H1 (cell line): ENCODE measurements around the gene ACTR6. TPM values are rescaled to one million over a fixed set of nuclear protein-coding genes. Genes with fewer than 3 reads are reported as not detected.

Experiments used
- CTCF ChIA-PET: fragments of 300-600 bp; sonication (Branson Sonifier 250); formaldehyde crosslinking; loops from one replicate; lab custom pipeline; 2021; ENCODE audit not compliant: partially characterized antibody; lab: Charles Lee
- POLR2A ChIA-PET: fragments of 300-600 bp; sonication (Branson Sonifier 250); formaldehyde crosslinking; loops from one replicate; lab custom pipeline; 2021; ENCODE audit warnings: inconsistent platforms; ENCODE audit not compliant: partially characterized antibody; lab: Charles Lee
- DNase-seq, 2 experiments: peaks; one replicate each; pipeline versions ENCODE4 v3.0.0 to v3.0.0-alpha.2; 2010 to 2022; ENCODE audit warnings: low spot score in 2 of 2, low read depth in 1 of 2, mixed read lengths in 1 of 2
- FAIRE-seq: peaks from 2 replicates; lab custom pipeline; 2011; peaks lifted over from hg19 to GRCh38; lab: Jason Lieb, UNC
- H2AFZ ChIP-seq: 2 replicates; pipeline ENCODE4 v1.8.1; 2012; ENCODE audit warnings: low read length, inconsistent platforms
- H2AK5ac ChIP-seq: 2 replicates; pipeline ENCODE4 v1.6.1; 2013; ENCODE audit warnings: low read depth, low read length
- H2BK120ac ChIP-seq: replicated peaks from 2 replicates; pipeline ENCODE3; 2013; ENCODE audit warnings: low read depth, low read length, inconsistent platforms
- H2BK12ac ChIP-seq: 2 replicates; pipeline ENCODE4 v1.6.1; 2013; ENCODE audit warnings: low read depth, low read length
- H2BK15ac ChIP-seq: 2 replicates; pipeline ENCODE4 v1.6.1; 2013; ENCODE audit warnings: low read length
- H2BK20ac ChIP-seq: 2 replicates; pipeline ENCODE4 v1.6.1; 2013; ENCODE audit warnings: low read length
- H2BK5ac ChIP-seq: 2 replicates; pipeline ENCODE4 v1.6.1; 2013; ENCODE audit warnings: low read depth, low read length
- H3K14ac ChIP-seq: 2 replicates; pipeline ENCODE4 v1.6.1; 2013; ENCODE audit warnings: inconsistent platforms; ENCODE audit not compliant: insufficient read length
- H3K18ac ChIP-seq: 2 replicates; pipeline ENCODE4 v1.6.1; 2013; ENCODE audit warnings: low read length; ENCODE audit errors: extremely low read depth
- H3K23ac ChIP-seq: 2 replicates; pipeline ENCODE4 v1.6.1; 2013; ENCODE audit warnings: inconsistent platforms; ENCODE audit not compliant: insufficient read length
- H3K23me2 ChIP-seq: 2 replicates; pipeline ENCODE4 v1.6.1; 2013; ENCODE audit warnings: low read depth, low read length
- H3K27ac ChIP-seq: 2 replicates; pipeline ENCODE4 v1.6.1; 2011; ENCODE audit warnings: low read depth, low read length, inconsistent platforms
- H3K27me3 ChIP-seq, 4 experiments: replicated peaks in 1 of 4; 1 replicate in 1 of 4; 2 replicates in 3 of 4; pipeline versions ENCODE4 v1.6.1 to v1.8.1; 2011 to 2013; ENCODE audit warnings: low read length in 3 of 4, mild to moderate bottlenecking in 3 of 4, inconsistent platforms in 2 of 4, mixed read lengths in 2 of 4, moderate library complexity in 1 of 4; ENCODE audit not compliant: control insufficient read depth in 3 of 4, insufficient read depth in 3 of 4; ENCODE audit errors: extremely low read depth in 1 of 4
- H3K36me3 ChIP-seq, 4 experiments: 2 replicates each; pipeline versions ENCODE4 v1.6.1 to v1.8.1; 2011 to 2013; ENCODE audit warnings: mild to moderate bottlenecking in 4 of 4, low read length in 3 of 4, moderate library complexity in 2 of 4, control low read depth in 1 of 4, inconsistent platforms in 1 of 4; ENCODE audit not compliant: insufficient read depth in 4 of 4, control insufficient read depth in 2 of 4
- H3K4ac ChIP-seq: replicated peaks from 2 replicates; pipeline ENCODE3; 2013; ENCODE audit warnings: low read length, low read depth, mixed read lengths, inconsistent platforms; ENCODE audit not compliant: insufficient read length
- H3K4me1 ChIP-seq, 4 experiments: replicated peaks in 1 of 4; 1 replicate in 1 of 4; 2 replicates in 3 of 4; pipeline versions ENCODE4 v1.6.1 to v1.8.1; 2011 to 2013; ENCODE audit warnings: low read length in 3 of 4, inconsistent platforms in 2 of 4, mixed read lengths in 1 of 4; ENCODE audit not compliant: insufficient read depth in 4 of 4, control insufficient read depth in 3 of 4
- H3K4me2 ChIP-seq, 2 experiments: 2 replicates each; pipeline versions ENCODE4 v1.6.1 to v1.8.1; 2011 to 2013; ENCODE audit warnings: low read depth in 2 of 2, low read length in 2 of 2, control low read depth in 1 of 2, inconsistent platforms in 1 of 2, mild to moderate bottlenecking in 1 of 2; ENCODE audit not compliant: insufficient read depth in 1 of 2
- H3K4me3 ChIP-seq, 4 experiments: fragments of 200-600, 300-600 bp in 1 of 4; sonication (generic), shearing (Covaris generic), sonication (Bioruptor Twin) in 1 of 4; 2 replicates each; pipeline versions ENCODE4 v1.5.1 to v1.8.1; 2011 to 2016; ENCODE audit warnings: low read length in 4 of 4, low read depth in 3 of 4, control low read depth in 2 of 4, inconsistent platforms in 2 of 4, mild to moderate bottlenecking in 2 of 4, mixed read lengths in 1 of 4, moderate library complexity in 1 of 4; ENCODE audit not compliant: insufficient read depth in 2 of 4; ENCODE audit errors: extremely low read depth in 1 of 4
- H3K56ac ChIP-seq: replicated peaks from 2 replicates; pipeline ENCODE3; 2013; ENCODE audit warnings: low read depth, mild to moderate bottlenecking, mixed read lengths, low read length, inconsistent platforms; ENCODE audit not compliant: insufficient read length
- H3K79me1 ChIP-seq: 2 replicates; pipeline ENCODE4 v1.6.1; 2013; ENCODE audit warnings: low read depth, low read length, control low read depth
- H3K79me2 ChIP-seq, 2 experiments: 2 replicates each; pipeline versions ENCODE4 v1.6.1 to v1.8.1; 2012 to 2013; ENCODE audit warnings: low read length in 2 of 2, mild to moderate bottlenecking in 2 of 2, inconsistent platforms in 1 of 2; ENCODE audit not compliant: insufficient read depth in 2 of 2, control insufficient read depth in 1 of 2
- H3K9ac ChIP-seq, 4 experiments: replicated peaks in 1 of 4; 1 replicate in 1 of 4; 2 replicates in 3 of 4; pipeline versions ENCODE4 v1.6.1 to v1.8.1; 2011 to 2013; ENCODE audit warnings: low read depth in 3 of 4, low read length in 3 of 4, control low read depth in 2 of 4, mild to moderate bottlenecking in 2 of 4, moderate library complexity in 2 of 4, inconsistent platforms in 1 of 4; ENCODE audit errors: extremely low read depth in 1 of 4
- H3K9me3 ChIP-seq, 2 experiments: 2 replicates each; pipeline versions ENCODE4 v1.6.1 to v1.8.1; 2012 to 2013; ENCODE audit warnings: mild to moderate bottlenecking in 2 of 2, moderate library complexity in 2 of 2, control low read depth in 1 of 2, inconsistent platforms in 1 of 2, low read depth in 1 of 2, low read length in 1 of 2, mixed read lengths in 1 of 2; ENCODE audit not compliant: insufficient read depth in 2 of 2
- H4K20me1 ChIP-seq, 2 experiments: replicated peaks in 1 of 2; 2 replicates each; pipeline versions ENCODE3 to v1.8.1; 2011 to 2013; ENCODE audit warnings: inconsistent platforms in 2 of 2, low read length in 2 of 2, mild to moderate bottlenecking in 1 of 2; ENCODE audit not compliant: insufficient read depth in 2 of 2, control insufficient read depth in 1 of 2
- H4K5ac ChIP-seq: 2 replicates; pipeline ENCODE4 v1.6.1; 2013; ENCODE audit warnings: low read length, low read depth, mixed read lengths, inconsistent platforms; ENCODE audit not compliant: insufficient read length
- H4K8ac ChIP-seq: 2 replicates; pipeline ENCODE4 v1.8.0; 2013; ENCODE audit warnings: mild to moderate bottlenecking, moderate library complexity, low read length, inconsistent platforms; ENCODE audit not compliant: insufficient read depth; ENCODE audit errors: extremely low read depth
- H4K91ac ChIP-seq: replicated peaks from 2 replicates; pipeline ENCODE3; 2013; ENCODE audit warnings: low read length, mixed read lengths, inconsistent platforms; ENCODE audit not compliant: insufficient read length
- CBX5 ChIP-seq: fragments of 300-800, 300-1000 bp; sonication (generic); IDR thresholded peaks from 2 replicates; pipeline ENCODE4 v1.7.1; 2016; ENCODE audit warnings: antibody characterized with exemption, low read length, low read depth
- JUND ChIP-seq: IDR thresholded peaks from 2 replicates; pipeline ENCODE4 v1.6.1; 2011; ENCODE audit warnings: mild to moderate bottlenecking, improper control_type of control experiment, low read length
- KDM1A ChIP-seq: fragments of 200-600, 300-600 bp; sonication (generic); IDR thresholded peaks from 2 replicates; pipeline ENCODE4 v1.7.1; 2016; ENCODE audit warnings: mild to moderate bottlenecking, low read length, borderline replicate concordance
- KDM4A ChIP-seq: IDR thresholded peaks from one replicate; pipeline ENCODE4 v1.7.1; 2012; ENCODE audit warnings: low read depth, mild to moderate bottlenecking, moderate library complexity, low read length, inconsistent platforms; ENCODE audit not compliant: severe bottlenecking
- KDM5A ChIP-seq: fragments of 200-600 bp; IDR thresholded peaks from 2 replicates; pipeline ENCODE4 v1.7.1; 2012; ENCODE audit warnings: mild to moderate bottlenecking, low read length, inconsistent platforms, mixed read lengths
- SP1 ChIP-seq: IDR thresholded peaks from 2 replicates; pipeline ENCODE4 v1.6.1; 2011; ENCODE audit warnings: low read depth, low read length
- WGBS, 2 experiments: shearing (Covaris generic) in 1 of 2; methylation state at CpG; one replicate each; pipeline versions ENCODE4 v1.1.6 to v1.1.7; 2013 to 2015; ENCODE audit warnings: low lambda C conversion rate in 2 of 2, mixed read lengths in 2 of 2, inconsistent platforms in 1 of 2, low coverage in 1 of 2, missing lambda C conversion rate in 1 of 2; ENCODE audit not compliant: insufficient replicate concordance in 2 of 2, insufficient coverage in 1 of 2, insufficient read length in 1 of 2; ENCODE audit errors: extremely low coverage in 1 of 2, missing lambda C conversion rate in 1 of 2; 5-methylcytosine and 5-hydroxymethylcytosine counted together
- polyA plus RNA-seq, 7 experiments: library from polyadenylated mRNA; depleted of rRNA in 3 of 7; stranded (reverse) in 5 of 7; unstranded in 2 of 7; fragments of >200 nt in 5 of 7; fragments of 200-250 nt in 2 of 7; gene quantifications; 1 replicate in 5 of 7; 2 replicates in 1 of 7; 4 replicates in 1 of 7; pipeline versions ENCODE4 v1.2.1 to v1.2.3, GENCODE V29; 2011 to 2013; ENCODE audit warnings: missing spikeins in 2 of 7, mixed read lengths in 2 of 7
- total RNA-seq: library from RNA; stranded (reverse); fragmentation: NEBNext Ultra II Directional; extraction: Animal tissue kit (Norgen Biotek cat#: 25700); gene quantifications from 2 replicates; pipeline ENCODE4 v1.2.1, GENCODE V29; 2021
- TF ChIP-seq, protein P1 (sequence below): IDR thresholded peaks from 2 replicates; pipeline ENCODE4 v1.6.1; 2012; ENCODE audit warnings: inconsistent platforms

The ACTR6 gene
- total and polyA plus RNA-seq, 2 of the 8 experiments (the other 6 are each of a cell fraction or from before 2014, with no cell fraction given): 10.2 to 36.8 TPM

DNA sequence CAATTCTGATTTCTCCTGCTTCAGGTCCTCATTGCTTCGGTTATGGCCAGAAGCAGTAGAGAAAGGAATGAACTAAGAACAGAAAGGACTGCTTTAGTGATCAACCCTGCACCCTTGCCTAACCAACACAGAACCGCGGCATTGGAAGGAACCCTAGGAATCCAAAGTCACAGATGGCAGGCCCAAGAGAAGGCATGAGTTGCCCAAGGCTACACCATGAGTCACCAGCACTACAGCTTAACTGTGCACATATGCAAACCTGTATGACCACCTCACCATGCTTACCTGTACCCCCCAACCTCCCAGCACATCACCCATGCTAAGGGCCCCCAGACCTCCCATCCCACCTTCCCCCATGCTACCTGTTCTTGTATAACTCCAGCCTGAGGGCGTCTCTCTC lies 32.1 kb upstream of the ACTR6 start:
- H3K27ac ChIP-seq: no peak overlapping the region; the same call in 1 of the 2 replicates
- H3K9ac ChIP-seq: no peak overlapping the region
- DNase-seq (no peak), FAIRE-seq (no peak)
- no peak overlapping the region for H4K91ac ChIP-seq
- no peaks in the 10 kb centered on the region for H3K27me3 ChIP-seq
- no peak overlapping the region; the same call in 1 of the 2 replicates for H2BK5ac ChIP-seq
- H4K20me1 ChIP-seq: no peaks in the 10 kb centered on the region
- H3K14ac ChIP-seq: no peak overlapping the region
- no peak overlapping the region for H2AFZ ChIP-seq
- POLR2A ChIA-PET: interaction anchor here (1.1 to 1.3 kb wide), 2 partner anchors 10 to 11 kb away, joined by 3 to 4 read pairs; no protein-coding TSS in a partner anchor
- H2AK5ac ChIP-seq: 0 out of 2 replicates have a peak overlapping the region, but pooled peaks have one; percentile 13
- no peak overlapping the region for H3K56ac ChIP-seq
- TF ChIP-seq CBX5 (no peak), KDM4A (no peak), JUND (no peak), KDM1A (no peak), SP1 (no peak), KDM5A (no peak)
- TF ChIP-seq, protein P1, sequence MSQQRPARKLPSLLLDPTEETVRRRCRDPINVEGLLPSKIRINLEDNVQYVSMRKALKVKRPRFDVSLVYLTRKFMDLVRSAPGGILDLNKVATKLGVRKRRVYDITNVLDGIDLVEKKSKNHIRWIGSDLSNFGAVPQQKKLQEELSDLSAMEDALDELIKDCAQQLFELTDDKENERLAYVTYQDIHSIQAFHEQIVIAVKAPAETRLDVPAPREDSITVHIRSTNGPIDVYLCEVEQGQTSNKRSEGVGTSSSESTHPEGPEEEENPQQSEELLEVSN: no peak
- no peak overlapping the region for H2BK120ac ChIP-seq
- no peaks in the 10 kb centered on the region for H3K79me1 ChIP-seq
- no peak overlapping the region for H4K8ac ChIP-seq
- H3K79me2 ChIP-seq: no peaks in the 10 kb centered on the region
- 97% methylated on average over 4 of the region's 4 CpGs; no CpG with 5 or more reads in 1 of the 2 experiments for WGBS, 2 experiments
- peaks cover 0 to 17% (median 2%) of the 10 kb centered on the region in 4 experiments; a peak in 4 of 8 replicates for H3K36me3 ChIP-seq
- CTCF ChIA-PET: interaction anchor here (0.8 to 7.6 kb wide), 6 partner anchors 10 to 33 kb away, joined by 3 to 41 read pairs (median 6); partner anchors contain the start of gene ACTR6
- 0 out of 2 replicates have a peak overlapping the region, but pooled peaks have one; percentile 18 for H2BK20ac ChIP-seq
- no peaks in the 10 kb centered on the region for H3K23me2 ChIP-seq
- no peak overlapping the region; the same call in 1 of the 2 replicates for H3K18ac ChIP-seq
- no peak overlapping the region for H2BK15ac ChIP-seq
- H4K5ac ChIP-seq: no peak overlapping the region
- H2BK12ac ChIP-seq: no peak overlapping the region
- no peak overlapping the region for H3K4me3 ChIP-seq
- H3K23ac ChIP-seq: no peak overlapping the region
- peaks cover 0 to 3% (median 1%) of the 10 kb centered on the region in 4 experiments; a peak in 3 of 7 replicates for H3K4me1 ChIP-seq
- peaks cover 3 to 4% of the 10 kb centered on the region in 2 experiments; a peak in 1 of 4 replicates for H3K9me3 ChIP-seq
- no peak overlapping the region for H3K4me2 ChIP-seq
- no peak overlapping the region for H3K4ac ChIP-seq
